GM18505 (cell line): ENCODE results near the gene CLOCK.

ENCODE experiments used
- ATAC-seq: cut with Tn5 transposase; IDR thresholded peaks from one replicate; pipeline ENCODE4 v1.9.1; 2021; ENCODE audit not compliant: unreplicated experiment
- POLR2A ChIP-seq: IDR thresholded peaks from 4 replicates; pipeline ENCODE4 v1.6.1; 2011; ENCODE audit warnings: borderline replicate concordance; ENCODE audit not compliant: insufficient read depth, insufficient read length; ENCODE audit errors: extremely low read depth

Gene CLOCK

DNA sequence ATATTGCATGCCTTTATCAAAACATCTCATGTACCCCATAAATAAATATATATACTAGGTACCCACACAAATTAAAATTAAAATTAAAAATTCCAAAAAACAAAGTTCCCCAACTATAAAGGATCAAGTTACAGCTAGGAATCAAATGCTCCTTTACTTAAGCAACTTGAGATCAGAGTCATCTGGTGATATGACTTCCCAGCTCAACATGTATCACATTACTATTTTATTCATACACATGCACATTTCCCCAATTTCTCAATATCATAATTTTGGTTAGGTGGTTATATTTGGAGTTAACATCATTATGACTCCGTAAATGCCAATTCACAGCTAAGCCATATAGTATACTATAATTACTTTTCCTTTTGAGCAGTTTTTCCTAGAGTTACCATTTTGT, 60.9 kb downstream of the CLOCK start:
- no peak for TF ChIP-seq POLR2A
- no peak for ATAC-seq

DNA sequence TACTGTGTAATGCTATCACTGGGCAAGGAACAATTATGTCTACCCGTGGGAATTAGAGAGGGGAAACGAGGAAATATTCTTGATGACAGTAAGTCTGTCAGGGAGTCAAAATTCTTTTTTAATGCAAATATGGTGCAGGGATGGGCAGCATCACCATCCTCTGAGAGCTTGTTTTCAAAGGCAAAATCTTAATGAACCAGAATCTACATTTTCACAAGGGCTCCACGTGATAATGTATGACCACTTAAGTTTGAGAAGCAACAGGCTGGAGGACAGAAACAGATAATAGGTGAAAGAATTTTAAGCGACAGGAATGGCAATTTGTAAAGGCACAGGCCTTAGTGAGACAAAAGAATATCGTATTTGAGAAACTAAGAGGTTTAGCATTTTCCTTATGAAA, 63.4 kb downstream of the CLOCK start:
- no peak for TF ChIP-seq POLR2A
- no peak for ATAC-seq

- no peak for ATAC-seq
- no peak for TF ChIP-seq POLR2A
Observed at GRCh38 chr4:55475394-55476243, 71.1 kb downstream of the CLOCK start.

DNA sequence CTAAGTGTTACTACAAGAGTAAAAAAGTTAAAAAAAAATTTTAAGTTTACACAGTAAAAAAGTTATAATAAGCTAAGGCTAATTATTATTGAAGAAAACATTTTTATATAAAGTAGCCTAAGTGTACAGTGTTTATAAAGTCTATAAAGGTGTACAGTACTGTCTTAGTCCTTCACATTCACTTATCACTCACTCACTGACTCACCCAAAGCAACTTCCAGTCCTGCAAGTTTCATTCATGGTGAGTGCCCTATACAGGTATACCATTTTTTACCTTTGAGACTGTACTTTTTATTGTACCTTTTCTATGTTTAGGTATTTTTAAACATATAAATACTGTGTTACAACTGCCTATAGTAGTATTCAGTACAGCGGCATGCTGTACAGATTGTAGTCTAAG, 76.7 kb downstream of the CLOCK start:
- no peak for TF ChIP-seq POLR2A
- no peak for ATAC-seq

DNA sequence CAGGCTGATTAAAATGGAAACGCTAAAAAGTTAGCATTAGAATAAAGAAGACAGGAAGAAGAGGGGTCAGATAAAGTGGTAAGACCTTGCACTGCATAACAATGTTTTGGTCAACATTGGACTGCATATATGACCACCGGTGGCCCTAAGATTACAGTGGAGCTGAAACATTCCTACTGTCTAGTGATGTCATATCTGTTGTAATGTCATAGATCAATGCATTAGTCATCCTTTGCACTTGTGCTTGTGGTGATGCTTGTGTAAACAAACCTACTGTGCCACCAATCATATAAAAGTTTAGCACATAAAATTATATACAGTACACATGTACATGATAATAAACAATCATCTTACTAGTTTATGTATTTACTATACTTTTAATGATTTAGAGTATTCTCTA, 78.0 kb downstream of the CLOCK start:
- no peak for TF ChIP-seq POLR2A
- no peak for ATAC-seq

DNA sequence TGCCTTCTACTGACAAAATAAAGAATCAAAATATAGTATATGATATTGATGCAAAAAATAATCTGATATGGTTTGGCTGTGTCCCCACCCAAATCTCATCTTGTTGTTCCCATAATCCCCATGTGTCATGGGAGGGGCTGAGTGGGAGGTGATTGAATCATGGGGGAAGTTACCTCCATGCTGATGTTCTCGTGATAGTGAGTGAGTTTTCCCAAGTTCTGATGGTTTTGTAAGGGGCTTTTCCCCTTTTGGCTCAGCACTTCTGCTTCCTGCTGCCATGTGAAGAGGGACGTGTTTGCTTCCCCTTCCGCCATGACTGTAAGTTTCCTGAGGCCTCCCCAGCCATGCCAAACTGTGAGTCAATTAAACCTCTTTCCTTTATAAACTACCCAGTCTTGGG, 80.7 kb downstream of the CLOCK start:
- ATAC-seq: no peak
- TF ChIP-seq POLR2A: no peak

- TF ChIP-seq POLR2A: no peak
- ATAC-seq: no peak
Observed at GRCh38 chr4:55458611-55459010, 88.1 kb downstream of the CLOCK start.

DNA sequence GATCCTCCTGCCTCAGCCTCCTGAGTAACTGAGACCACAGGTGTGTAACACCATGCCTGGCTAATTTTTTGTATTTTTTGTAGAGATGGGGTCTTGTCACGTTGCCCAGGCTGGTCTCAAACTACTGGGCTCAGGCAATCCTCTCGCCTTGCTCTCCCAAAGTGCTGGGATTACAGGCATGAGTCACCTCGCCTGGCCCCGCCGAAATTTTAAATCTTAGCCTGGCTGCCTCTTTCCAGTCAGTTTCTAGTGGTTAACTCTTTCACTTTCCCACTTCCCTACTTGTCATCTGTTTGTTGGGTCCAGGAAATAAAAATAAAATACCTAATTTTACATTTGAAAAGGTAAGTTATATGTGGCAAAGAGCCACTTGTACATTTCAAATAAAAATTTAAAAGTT, 88.5 kb downstream of the CLOCK start:
- ATAC-seq: no peak
- TF ChIP-seq POLR2A: no peak

DNA sequence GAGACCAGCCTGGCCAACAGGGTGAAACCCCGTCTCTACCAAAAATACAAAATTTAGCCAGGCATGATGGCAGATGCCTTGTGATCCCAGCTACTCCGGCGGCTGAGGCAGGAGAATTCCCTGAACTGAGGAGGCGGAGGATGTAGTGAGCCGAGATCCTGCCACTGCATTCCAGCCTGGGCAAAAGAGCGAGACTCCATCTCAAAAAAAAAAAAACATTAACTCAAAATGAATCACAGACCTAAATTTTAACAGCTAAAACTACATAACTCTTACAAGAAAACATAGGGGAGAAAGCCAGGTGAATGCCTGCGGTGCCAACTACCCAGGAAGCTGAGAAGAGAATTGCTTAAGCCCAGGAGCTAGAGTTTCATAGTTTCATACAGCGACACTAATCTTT, 96.1 kb downstream of the CLOCK start:
- ATAC-seq: no peak
- no peak for TF ChIP-seq POLR2A

DNA sequence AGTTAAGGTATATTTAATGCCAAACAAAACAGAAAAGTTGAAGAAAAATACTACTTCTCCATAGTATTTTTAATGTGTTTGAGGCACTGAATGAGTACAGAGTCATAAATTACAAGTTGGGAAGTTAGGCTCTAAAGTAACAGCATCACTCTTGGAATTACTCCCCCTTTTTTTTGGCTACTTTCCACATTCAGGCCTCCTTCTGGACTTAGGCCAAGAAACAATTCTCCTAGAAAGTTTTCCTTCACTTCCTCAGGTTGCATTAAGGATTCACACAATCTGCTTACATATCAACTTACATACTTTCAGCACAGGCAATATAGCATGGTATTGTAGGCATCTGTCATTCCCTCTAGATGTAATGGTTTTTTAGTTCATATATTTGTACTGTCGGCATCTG, 98.9 kb downstream of the CLOCK start:
- TF ChIP-seq POLR2A: no peak
- no peak for ATAC-seq

- ATAC-seq: no peak
- TF ChIP-seq POLR2A: no peak
Observed at GRCh38 chr4:55447108-55447708, 99.5 kb downstream of the CLOCK start.

- TF ChIP-seq POLR2A: no peak
- ATAC-seq: no peak
Observed at GRCh38 chr4:55446578-55446922, 100.2 kb downstream of the CLOCK start.

DNA sequence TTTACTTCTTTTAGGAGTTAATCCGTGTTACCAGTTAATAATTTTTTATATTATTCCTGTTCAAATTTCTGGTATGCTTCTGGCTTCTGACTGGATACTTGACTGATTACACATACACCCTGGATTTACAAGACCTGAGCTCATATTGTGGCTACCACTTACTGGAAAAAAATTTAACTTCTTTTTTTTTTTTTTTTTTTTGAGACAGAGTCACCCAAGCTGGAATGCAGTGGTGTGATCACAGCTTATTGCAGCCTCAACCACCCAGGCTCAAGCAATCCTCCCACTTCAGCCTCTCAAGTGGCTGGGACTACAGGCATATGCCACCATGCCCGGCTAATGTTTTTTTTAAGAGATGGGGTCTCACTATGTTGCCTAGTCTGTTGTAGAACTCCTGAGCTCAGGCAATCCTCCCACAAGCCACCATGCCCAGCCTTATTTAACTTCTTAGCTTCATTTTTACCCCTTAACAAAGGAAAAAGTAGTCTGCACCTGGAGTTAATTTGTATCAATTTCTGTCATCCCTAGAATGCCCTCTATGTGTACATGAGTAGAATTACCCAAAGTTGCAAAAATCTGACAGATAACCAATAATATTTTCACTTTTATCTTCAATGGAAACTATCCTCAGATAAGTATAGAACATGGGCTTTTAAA, 100.7 kb downstream of the CLOCK start:
- no peak for TF ChIP-seq POLR2A
- no peak for ATAC-seq

- ATAC-seq: no peak
- TF ChIP-seq POLR2A: no peak
Observed at GRCh38 chr4:55444827-55445226, 101.9 kb downstream of the CLOCK start.
